A673 (cell line): Measurements from ENCODE around the gene ACTL7A. TPM values are rescaled to one million over a fixed set of nuclear protein-coding genes. Genes with fewer than 3 reads are reported as not detected.
"Not testable (repeated sequence)": the region's sequence is repeated elsewhere in the genome, so short reads cannot be mapped to it uniquely, and the experiment has no call there.

Experiments used
- BruUV-seq: library from RNA; stranded (reverse); fragments of 400-500 nt; replicated peaks from 2 replicates; lab custom pipeline; 2021; lab: Mats Ljungman, UMichigan
- CTCF ChIA-PET: fragments of 300-600 bp; sonication (Branson Sonifier 250); formaldehyde crosslinking; loops from one replicate; lab custom pipeline; 2022; ENCODE audit warnings: antibody characterized with exemption; lab: Charles Lee
- POLR2A ChIA-PET: fragments of 300-600 bp; sonication (Branson Sonifier 250); formaldehyde crosslinking; loops from one replicate; lab custom pipeline; 2022; ENCODE audit warnings: antibody characterized with exemption; ENCODE audit not compliant: low non-redundant PET; lab: Charles Lee
- DNase-seq: peaks from one replicate; pipeline ENCODE4 v3.0.0-alpha.2; 2015; ENCODE audit warnings: low spot score
- H3K27ac ChIP-seq: fragments of 200-600 bp; sonication (generic); 2 replicates; pipeline ENCODE4 v1.5.1; 2016; ENCODE audit warnings: mixed run types, low read depth, mild to moderate bottlenecking, mixed read lengths, antibody characterized with exemption, low read length; ENCODE audit not compliant: poor library complexity, severe bottlenecking
- H3K27me3 ChIP-seq: fragments of 200-600 bp; sonication (generic); replicated peaks from 2 replicates; pipeline ENCODE4 v1.6.1; 2017; ENCODE audit warnings: mixed run types, low read depth, mild to moderate bottlenecking, mixed read lengths, antibody characterized with exemption, low read length; ENCODE audit not compliant: insufficient read depth, poor library complexity
- H3K36me3 ChIP-seq: fragments of 200-600 bp; sonication (generic); 2 replicates; pipeline ENCODE4 v1.6.1; 2016; ENCODE audit warnings: mixed run types, mild to moderate bottlenecking, mixed read lengths, antibody characterized with exemption, low read length; ENCODE audit not compliant: insufficient read depth, poor library complexity, severe bottlenecking
- H3K4me1 ChIP-seq: fragments of 200-600 bp; sonication (generic); 2 replicates; pipeline ENCODE4 v1.6.1; 2017; ENCODE audit warnings: mixed run types, mild to moderate bottlenecking, mixed read lengths, antibody characterized with exemption, low read length; ENCODE audit not compliant: insufficient read depth, poor library complexity, severe bottlenecking
- H3K4me3 ChIP-seq: fragments of 200-600 bp; sonication (generic); 2 replicates; pipeline ENCODE4 v1.5.1; 2016; ENCODE audit warnings: low read depth, mixed run types, mild to moderate bottlenecking, mixed read lengths, low read length; ENCODE audit not compliant: poor library complexity, severe bottlenecking
- H3K9me3 ChIP-seq: fragments of 200-600 bp; sonication (generic); 2 replicates; pipeline ENCODE4 v1.6.1; 2016; ENCODE audit warnings: mixed run types, low read depth, mild to moderate bottlenecking, mixed read lengths, antibody characterized with exemption, low read length; ENCODE audit not compliant: poor library complexity, severe bottlenecking
- EZH2 ChIP-seq: fragments of 200-600 bp; sonication (generic); IDR thresholded peaks from 2 replicates; pipeline ENCODE4 v1.6.1; 2017; ENCODE audit warnings: borderline replicate concordance, low read depth, mild to moderate bottlenecking, mixed read lengths, antibody characterized with exemption, low read length; ENCODE audit not compliant: poor library complexity, severe bottlenecking
- intact Hi-C: fragments of 100-400 bp; cut with micrococcal nuclease; formaldehyde crosslinking; loops from one replicate; pipeline ENCODE4 v1.10.0; 2022; ENCODE audit not compliant: unreplicated experiment
- total RNA-seq: library from RNA; stranded (reverse); gene quantifications from 2 replicates; pipeline ENCODE4 v1.2.3, GENCODE V29; 2021
- TF ChIP-seq, protein P1 (sequence below): fragments of 300-800, 200-600 bp; sonication (generic); conservative IDR thresholded peaks from 2 replicates; pipeline ENCODE4 v1.5.1; 2017; ENCODE audit warnings: low read depth, mild to moderate bottlenecking, antibody characterized with exemption, low read length, moderate library complexity, mixed read lengths

The ACTL7A gene
- total RNA-seq, 1 experiment from 2014 or later: not detected

DNA sequence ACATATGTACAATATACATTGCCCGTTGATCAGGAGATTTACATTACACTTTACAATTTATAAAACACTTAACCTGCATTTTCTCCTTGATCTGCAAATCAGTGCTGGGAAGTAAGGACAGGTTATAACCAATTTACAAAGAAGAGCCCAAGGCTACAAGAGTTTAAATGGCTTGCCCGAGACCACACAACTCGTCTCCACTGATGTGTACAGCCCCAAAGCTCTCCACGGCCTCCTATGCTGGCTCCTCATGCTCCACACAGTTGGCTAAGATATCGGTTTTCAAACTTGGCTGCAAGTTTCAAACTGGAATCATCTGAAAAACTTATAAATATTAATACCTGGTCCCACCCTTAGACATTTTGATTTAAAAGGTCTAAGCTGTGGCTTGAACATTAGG lies 16.6 kb upstream of the ACTL7A start:
- Histone ChIP-seq H3K36me3 (no peaks in the 10 kb centered on the region), H3K4me1 (no peaks in the 10 kb centered on the region), H3K4me3 (no peak overlapping the region), H3K27me3 (no peaks in the 10 kb centered on the region), H3K27ac (no peak overlapping the region), H3K9me3 (no peaks in the 10 kb centered on the region)
- no peak for DNase-seq
- ChIA-PET POLR2A (no interaction called here), CTCF (no interaction called here)
- BruUV-seq: no TSS peak
- TF ChIP-seq, protein P1, sequence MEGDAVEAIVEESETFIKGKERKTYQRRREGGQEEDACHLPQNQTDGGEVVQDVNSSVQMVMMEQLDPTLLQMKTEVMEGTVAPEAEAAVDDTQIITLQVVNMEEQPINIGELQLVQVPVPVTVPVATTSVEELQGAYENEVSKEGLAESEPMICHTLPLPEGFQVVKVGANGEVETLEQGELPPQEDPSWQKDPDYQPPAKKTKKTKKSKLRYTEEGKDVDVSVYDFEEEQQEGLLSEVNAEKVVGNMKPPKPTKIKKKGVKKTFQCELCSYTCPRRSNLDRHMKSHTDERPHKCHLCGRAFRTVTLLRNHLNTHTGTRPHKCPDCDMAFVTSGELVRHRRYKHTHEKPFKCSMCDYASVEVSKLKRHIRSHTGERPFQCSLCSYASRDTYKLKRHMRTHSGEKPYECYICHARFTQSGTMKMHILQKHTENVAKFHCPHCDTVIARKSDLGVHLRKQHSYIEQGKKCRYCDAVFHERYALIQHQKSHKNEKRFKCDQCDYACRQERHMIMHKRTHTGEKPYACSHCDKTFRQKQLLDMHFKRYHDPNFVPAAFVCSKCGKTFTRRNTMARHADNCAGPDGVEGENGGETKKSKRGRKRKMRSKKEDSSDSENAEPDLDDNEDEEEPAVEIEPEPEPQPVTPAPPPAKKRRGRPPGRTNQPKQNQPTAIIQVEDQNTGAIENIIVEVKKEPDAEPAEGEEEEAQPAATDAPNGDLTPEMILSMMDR: no peak
- no peak for TF ChIP-seq EZH2
- intact Hi-C loops: no loop called here

DNA sequence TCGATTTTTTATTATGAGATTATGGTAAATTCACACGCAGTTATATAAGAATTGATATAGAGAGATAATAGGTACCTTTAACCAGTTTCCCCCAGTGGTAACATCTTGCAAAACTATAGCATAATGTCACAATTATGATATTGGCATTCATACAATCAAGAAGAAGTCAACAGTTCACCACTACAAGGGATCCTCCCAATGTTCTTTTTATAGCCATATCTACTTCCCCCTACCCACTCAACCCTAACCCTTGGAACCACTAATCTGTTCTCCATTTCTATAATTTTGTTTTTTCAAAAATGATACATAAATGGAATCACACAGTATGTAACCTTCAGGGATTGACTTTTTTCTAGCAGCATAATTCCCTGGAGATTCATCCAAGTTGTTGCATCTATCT lies 16.1 kb upstream of the ACTL7A start:
- TF ChIP-seq EZH2: no peak
- Histone ChIP-seq H3K4me3 (no peak overlapping the region), H3K9me3 (no peaks in the 10 kb centered on the region), H3K36me3 (no peaks in the 10 kb centered on the region), H3K4me1 (no peaks in the 10 kb centered on the region), H3K27ac (no peak overlapping the region), H3K27me3 (no peaks in the 10 kb centered on the region)
- no peak for DNase-seq
- no TSS peak for BruUV-seq
- ChIA-PET POLR2A (no interaction called here), CTCF (no interaction called here)
- intact Hi-C loops: no loop called here

DNA sequence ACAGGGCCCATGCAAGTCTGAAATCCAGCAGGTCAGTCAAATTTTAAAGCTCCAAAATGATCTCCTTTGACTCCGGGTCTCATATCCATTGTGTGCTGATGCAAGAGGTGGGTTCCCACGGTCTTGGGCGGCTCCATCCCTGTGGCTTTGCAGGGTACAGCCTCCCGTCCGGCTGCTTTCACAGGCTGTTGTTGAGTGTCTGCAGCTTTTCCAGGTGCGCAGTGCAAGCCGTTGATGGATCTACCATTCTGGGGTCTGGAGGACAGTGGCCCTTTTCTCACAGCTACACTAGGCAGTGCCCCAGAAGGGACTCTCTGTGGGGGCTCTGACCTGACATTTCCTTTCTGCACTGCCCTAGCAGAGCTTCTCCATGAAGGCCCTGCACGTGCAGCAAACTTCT lies 13.8 kb upstream of the ACTL7A start:
- intact Hi-C loops, H3K36me3 ChIP-seq, H3K27ac ChIP-seq, H3K27me3 ChIP-seq, CTCF ChIA-PET, BruUV-seq, H3K4me3 ChIP-seq, POLR2A ChIA-PET, H3K9me3 ChIP-seq, H3K4me1 ChIP-seq, DNase-seq: not testable (repeated sequence)

DNA sequence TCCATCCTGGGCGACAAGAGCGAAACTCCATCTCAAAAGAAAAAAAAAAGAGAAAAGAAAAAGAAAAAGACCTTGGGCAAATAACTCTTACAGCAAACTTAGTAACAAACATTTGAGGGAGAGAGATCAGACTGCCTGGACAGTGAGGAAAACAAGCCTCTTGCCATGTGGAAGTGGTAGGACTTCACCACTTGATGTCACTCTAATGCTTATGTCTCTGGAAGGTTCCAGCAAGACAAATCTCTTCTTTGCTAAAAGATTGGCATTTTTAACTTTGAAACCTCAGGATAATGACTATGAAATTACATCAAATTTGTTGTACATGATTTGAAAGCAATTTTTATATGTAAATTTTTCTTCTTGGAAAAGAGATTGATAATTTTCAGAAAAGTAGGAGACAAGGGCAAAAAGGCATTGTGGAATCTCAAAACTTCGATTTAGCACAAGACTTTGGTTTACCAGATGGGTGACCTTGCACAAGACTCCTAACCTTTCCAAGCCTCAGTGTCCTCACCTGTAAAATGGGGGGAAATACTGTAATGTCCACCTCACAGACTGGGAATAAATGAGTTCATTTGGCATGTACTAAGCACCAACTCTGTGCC lies 11.7 kb upstream of the ACTL7A start:
- TF ChIP-seq EZH2: no peak
- TF ChIP-seq, protein P1: peak; percentile 53
- Histone ChIP-seq H3K4me1 (no peaks in the 10 kb centered on the region), H3K4me3 (no peak overlapping the region), H3K36me3 (no peaks in the 10 kb centered on the region), H3K27ac (no peak overlapping the region), H3K27me3 (no peaks in the 10 kb centered on the region), H3K9me3 (no peaks in the 10 kb centered on the region)
- peak; percentile 15 for DNase-seq
- no TSS peak for BruUV-seq
- intact Hi-C loops: no loop called here
- POLR2A ChIA-PET: no interaction called here
- CTCF ChIA-PET: no interaction called here
